GM21390 (cell line): ENCODE measurements around the gene STIP1.
A peak's percentile ranks its signal among the peaks of the same experiment; 100 is the strongest.

ENCODE experiments used
- ATAC-seq: cut with Tn5 transposase; IDR thresholded peaks from one replicate; pipeline ENCODE4 v1.9.1; 2021; ENCODE audit not compliant: unreplicated experiment

STIP1 gene

DNA sequence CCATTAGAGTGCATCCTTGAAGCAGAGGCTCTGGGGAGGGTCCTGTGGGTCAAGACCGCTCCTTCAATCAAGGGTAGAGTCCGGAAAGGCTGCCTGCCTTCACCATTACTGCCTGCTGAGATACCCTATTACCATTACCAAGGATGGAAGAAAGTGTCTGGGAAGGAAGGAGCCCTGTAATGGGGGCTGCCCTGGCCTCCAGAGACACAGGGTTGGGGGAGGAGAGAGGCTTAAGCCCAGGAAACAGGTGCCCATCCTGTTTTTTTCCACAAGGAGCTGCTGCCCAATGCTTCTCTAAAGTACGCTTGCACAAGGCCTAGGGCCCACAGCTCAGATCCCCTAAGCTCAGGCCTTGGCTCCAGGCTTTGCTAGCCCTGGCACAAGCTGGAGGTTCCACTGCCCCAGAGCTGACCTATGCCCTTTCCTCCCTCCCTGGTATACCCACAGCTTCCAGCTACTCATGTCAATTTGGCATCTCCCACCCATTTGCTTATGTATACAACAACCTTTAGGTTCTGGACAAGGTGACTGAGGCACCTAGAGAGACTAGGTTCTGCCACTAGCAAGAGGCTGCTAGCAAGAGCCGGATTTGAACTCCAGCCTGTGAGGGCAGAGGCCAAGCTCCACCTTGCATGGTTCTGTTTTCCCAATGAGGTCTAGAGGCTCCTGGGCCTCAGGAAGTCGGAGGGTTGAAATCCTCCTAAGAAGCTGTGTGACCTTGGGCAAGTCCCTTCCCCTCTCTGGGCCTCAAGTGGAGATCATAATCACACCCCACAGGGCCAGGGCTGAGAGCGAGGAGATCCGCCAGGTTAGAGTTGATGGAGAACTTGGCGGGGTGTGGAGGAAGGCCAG is 63.8 kb downstream of the STIP1 start:
- ATAC-seq: no peak

DNA sequence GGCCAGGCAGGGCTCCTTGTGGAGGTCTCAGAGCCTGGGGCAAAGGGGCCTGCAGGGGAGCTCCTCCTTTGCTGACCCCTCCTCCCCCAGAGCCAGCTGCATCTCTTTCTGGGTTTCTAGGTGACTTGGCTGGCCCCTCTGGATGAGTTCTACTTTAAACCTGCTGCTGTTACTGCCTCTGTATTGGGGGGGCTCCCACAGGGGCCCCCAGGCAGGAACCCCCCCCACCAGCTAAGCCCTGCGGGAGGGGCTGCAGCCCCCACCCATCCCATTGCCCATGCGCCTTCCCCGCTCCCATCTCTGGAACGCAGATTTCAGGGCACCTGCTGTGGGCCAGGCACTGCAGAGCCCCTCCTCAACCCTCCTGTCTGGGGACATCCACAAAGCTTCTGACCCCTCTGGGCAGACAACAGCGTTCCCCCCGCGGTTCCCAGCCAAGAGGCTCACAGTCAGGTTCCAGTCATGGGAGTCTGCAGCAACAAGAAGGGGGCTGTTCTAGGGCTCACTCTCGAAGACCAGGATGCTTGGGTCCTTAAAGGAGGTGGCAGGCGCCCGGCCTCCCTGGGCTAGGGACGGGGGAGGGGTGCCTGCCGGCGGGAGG is 64.5 kb downstream of the STIP1 start:
- no peak for ATAC-seq

DNA sequence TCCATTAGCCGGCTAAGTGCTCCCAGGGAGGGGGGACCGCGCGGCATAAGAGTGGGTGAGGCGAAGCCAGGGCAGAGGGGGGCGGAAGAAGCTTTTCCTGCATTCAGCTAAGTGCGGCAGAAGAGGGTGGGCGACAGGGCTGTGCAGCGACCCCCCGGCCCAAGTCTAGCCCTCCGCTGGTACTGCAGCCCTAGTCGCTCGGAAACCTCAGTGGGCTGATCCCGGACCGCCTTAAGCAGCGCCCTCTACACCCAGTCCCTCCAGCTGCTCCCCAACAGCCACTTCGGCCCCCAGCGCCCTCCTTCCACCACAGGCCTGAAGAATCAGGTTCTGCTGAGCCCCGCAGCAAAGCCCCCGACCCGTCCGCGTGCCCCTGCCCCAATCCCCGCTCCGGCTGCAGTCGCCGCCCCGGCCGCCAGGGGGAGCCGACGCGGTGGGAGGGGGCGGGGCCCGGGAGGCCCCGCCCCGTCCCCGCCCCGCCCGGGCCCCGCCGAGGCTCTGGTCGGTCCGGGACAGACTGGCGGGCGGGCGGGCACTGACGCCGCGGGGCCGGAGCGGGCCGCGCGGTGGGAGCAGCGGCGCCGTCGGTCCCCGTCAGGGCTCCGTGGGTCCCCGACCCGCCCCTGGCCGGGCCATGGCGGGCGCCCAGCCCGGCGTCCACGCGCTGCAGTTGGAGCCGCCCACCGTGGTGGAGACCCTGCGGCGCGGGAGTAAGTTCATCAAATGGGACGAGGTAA is 65.2 kb downstream of the STIP1 start, which contains the start of gene PLCB3:
Gene PLCB3 (plus strand): TSS at position 515 of the 737 bp plus-strand sequence. CDS start 120 bp downstream, at position 635.
- ATAC-seq: peak; percentile 40

DNA sequence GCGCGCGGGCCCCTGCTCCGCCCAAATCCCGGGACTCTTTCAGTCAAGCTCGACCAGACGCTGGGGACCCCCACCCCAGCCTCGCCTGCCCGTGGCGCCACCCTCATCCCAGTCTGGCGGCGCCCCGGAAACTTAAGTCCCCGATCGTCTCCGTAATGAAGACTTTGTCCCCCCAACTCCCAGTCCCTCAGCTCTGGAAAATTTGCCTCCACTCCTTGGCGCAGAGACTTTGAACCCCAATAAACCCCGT is 65.7 kb downstream of the STIP1 start:
- no peak for ATAC-seq

DNA sequence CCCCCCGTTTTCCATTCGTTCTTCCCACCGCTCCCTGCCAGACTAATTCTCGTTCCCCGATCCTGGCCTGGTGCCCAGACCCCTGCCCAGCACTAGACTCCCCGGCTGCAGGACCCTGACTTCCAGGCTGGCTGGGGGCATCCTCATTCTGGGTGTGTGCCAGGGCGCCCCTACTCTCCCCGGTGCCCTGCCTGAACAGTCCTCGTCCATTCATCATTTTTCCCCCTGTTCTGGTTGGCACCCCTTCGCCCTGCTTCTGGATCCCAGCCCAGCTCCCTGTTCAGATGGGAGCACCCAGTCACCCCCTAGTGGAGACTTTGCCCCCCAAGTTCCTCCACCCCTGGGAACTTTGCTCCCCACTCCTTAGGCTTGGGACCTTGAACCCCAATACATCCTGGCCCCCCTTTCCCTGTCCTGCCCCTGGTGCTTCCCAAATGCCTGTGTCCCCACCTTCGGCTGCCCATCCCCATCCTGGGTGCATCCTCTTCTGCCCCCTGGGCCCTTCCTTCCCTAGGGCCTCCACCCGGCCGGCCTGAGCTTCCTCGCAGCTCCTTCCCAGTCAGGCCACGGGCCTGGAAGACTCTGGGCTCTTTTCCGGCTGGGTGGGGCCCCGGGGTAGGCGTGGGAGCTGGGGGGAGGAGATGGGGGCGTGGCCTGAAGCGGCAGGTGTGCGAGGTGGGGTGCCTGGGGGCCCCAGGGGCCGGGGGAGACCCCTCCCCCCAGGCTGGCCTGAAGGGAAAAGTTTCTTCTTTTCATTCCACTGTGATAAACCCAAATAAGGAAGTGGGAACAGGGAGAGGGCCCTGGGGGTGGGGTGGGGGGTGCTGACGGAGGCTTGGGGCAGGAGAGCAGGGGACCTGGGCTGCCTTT is 66.3 kb downstream of the STIP1 start:
- no peak for ATAC-seq

DNA sequence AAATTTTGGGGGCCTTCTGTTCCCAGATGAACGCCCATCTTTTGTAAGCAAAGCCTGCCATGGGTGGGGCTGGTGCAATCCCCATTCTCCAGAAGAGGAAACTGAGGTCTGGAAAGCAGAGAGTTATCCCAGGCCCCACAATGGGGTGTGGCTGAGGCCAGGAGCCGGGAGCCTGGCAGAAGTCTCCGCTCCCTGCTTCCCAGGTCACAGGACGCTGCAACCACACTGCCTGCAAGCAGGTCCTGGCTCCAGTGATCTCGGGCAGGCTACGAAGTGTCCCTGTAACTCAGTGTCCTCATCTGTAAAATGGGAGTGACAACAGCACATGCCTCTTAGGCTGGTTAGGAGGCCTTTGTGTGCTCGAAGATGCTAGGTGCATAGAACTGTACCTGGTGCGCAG is 67.1 kb downstream of the STIP1 start:
- ATAC-seq: no peak

DNA sequence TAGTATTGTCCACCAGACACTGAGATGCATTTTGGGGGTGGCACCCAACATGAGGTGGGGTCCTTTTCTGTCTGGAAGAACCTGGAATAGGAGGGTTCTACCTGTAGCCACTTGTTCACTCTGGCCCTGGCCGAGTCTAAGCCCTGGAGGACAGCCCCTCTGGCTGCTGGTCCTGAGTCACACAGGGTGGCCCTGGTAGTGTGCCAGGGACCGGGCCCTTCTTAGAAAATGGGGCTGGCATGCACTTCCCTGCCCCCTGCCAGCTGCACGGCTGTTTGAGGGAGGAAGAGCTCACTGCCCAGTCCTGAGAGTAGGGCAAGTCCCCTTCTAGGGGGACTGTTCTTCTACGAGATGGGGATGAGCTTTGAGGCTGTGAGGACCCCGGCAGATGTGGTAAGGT is 67.5 kb downstream of the STIP1 start:
- ATAC-seq: no peak
